ENCODE data around the gene PCDH9.

DNA sequence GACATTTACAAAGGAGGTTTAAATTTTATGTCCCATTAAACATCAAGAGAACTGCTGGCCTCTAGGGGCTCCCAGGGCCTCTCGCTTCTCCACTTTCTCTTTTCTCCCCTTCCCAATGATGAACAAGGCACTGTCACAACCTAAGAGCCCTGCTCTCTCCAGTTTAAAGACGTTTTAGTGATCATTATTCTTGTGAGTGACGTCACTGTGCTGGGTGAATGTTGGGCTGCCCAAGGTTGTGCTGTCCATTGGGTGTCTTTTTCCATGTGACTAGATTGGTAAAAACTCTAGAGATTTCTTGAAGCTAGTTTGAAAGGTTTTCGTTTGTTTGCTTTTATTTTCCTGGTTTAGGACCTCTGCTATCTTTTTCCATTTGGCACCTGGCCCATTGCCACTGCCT lies 602.6 kb downstream of the PCDH9 start:
- TF ChIP-seq POLR2AphosphoS5 (IDR thresholded peaks at IDR 0.05; ENCODE audit: low read depth, low read length) (no peak), POLR2A (IDR thresholded peaks at IDR 0.05; ENCODE audit: low read depth, low read length) (no peak), TAF1 (IDR thresholded peaks at IDR 0.05; ENCODE audit: borderline replicate concordance, low read depth, low read length) (no peak)
